ENCODE results near the gene DOCK11. TPM values are rescaled to one million over a fixed set of nuclear protein-coding genes. Genes with fewer than 3 reads are reported as not detected.

DOCK11 gene
- total RNA-seq, result 10 to 100 TPM; 13.1 to 33.1 (median 25.4) TPM

GRCh38 chrX:118495061-118495921 is at the start of gene DOCK11:
Gene DOCK11, plus strand, starts transcription at chrX:118495815. Its CDS starts 157 bp downstream, at chrX:118495972.
- intact Hi-C loops (cut with DNase I; ENCODE audit: low total_unique reads), result no loop called here
- peak within 1 kb of the TSS; percentile 42 to 75 for H3K4me3 ChIP-seq
- DNase-seq, result peak; percentile 80 to 82
- H3K36me3 ChIP-seq, result no peaks in the 10 kb centered on the region
- H3K27ac ChIP-seq, result peak within 1 kb of the TSS; percentile 79 to 87
- no peaks in the 10 kb centered on the region for H3K4me1 ChIP-seq
- H3K27me3 ChIP-seq, result no peaks in the 10 kb centered on the region
- H3K9me3 ChIP-seq, result no peaks in the 10 kb centered on the region
- no peak for TF ChIP-seq CTCF (IDR thresholded peaks at IDR 0.05)
- peak; percentile 48 to 58 for TF ChIP-seq POLR2A (IDR thresholded peaks at IDR 0.05)

- no peaks in the 10 kb centered on the region for H3K27me3 ChIP-seq
- H3K4me1 ChIP-seq, result no peaks in the 10 kb centered on the region
- H3K9me3 ChIP-seq, result no peaks in the 10 kb centered on the region
- TF ChIP-seq CTCF (IDR thresholded peaks at IDR 0.05) (no peak), POLR2A (IDR thresholded peaks at IDR 0.05) (no peak)
- intact Hi-C loops (cut with DNase I; ENCODE audit: low total_unique reads), result no loop called here
- no peak overlapping the region for H3K27ac ChIP-seq
- DNase-seq, result no peak
- H3K36me3 ChIP-seq, result no peaks in the 10 kb centered on the region
- no peak overlapping the region for H3K4me3 ChIP-seq
Observed at GRCh38 chrX:118448273-118448783, 47.3 kb upstream of the DOCK11 start.

- H3K27ac ChIP-seq, result no peak overlapping the region
- H3K4me3 ChIP-seq, result no peak overlapping the region
- H3K9me3 ChIP-seq, result no peaks in the 10 kb centered on the region
- TF ChIP-seq POLR2A (IDR thresholded peaks at IDR 0.05) (no peak), CTCF (IDR thresholded peaks at IDR 0.05) (no peak)
- H3K27me3 ChIP-seq, result no peaks in the 10 kb centered on the region
- H3K4me1 ChIP-seq, result no peaks in the 10 kb centered on the region
- no peak for DNase-seq
- intact Hi-C loops (cut with DNase I; ENCODE audit: low total_unique reads), result loop anchor here (5.0 kb wide), 1 partner anchor 147 kb away; no protein-coding TSS in a partner anchor
- H3K36me3 ChIP-seq, result no peaks in the 10 kb centered on the region
Observed at GRCh38 chrX:118455013-118455412, 40.6 kb upstream of the DOCK11 start.

- Histone ChIP-seq H3K36me3 (no peaks in the 10 kb centered on the region), H3K9me3 (no peaks in the 10 kb centered on the region), H3K4me1 (no peaks in the 10 kb centered on the region), H3K4me3 (no peak overlapping the region), H3K27me3 (no peaks in the 10 kb centered on the region), H3K27ac (no peak overlapping the region)
- TF ChIP-seq CTCF (IDR thresholded peaks at IDR 0.05), result peak; percentile 45 to 67 (median 54)
- no peak for TF ChIP-seq POLR2A (IDR thresholded peaks at IDR 0.05)
- intact Hi-C loops (cut with DNase I; ENCODE audit: low total_unique reads), result loop anchor here (5.0 kb wide), 1 partner anchor 143 kb away; no protein-coding TSS in a partner anchor
- DNase-seq, result no peak
Observed at GRCh38 chrX:118459494-118459893, 36.1 kb upstream of the DOCK11 start.

GRCh38 chrX:118464501-118464900 is 31.1 kb upstream of the DOCK11 start:
- no peak for DNase-seq
- Histone ChIP-seq H3K27me3 (no peaks in the 10 kb centered on the region), H3K27ac (no peak overlapping the region), H3K36me3 (no peaks in the 10 kb centered on the region), H3K9me3 (no peaks in the 10 kb centered on the region), H3K4me3 (no peak overlapping the region), H3K4me1 (no peaks in the 10 kb centered on the region)
- intact Hi-C loops (cut with DNase I; ENCODE audit: low total_unique reads), result no loop called here
- no peak for TF ChIP-seq CTCF (IDR thresholded peaks at IDR 0.05)
- no peak for TF ChIP-seq POLR2A (IDR thresholded peaks at IDR 0.05)

All from uterus (tissue), 4 donors.